ENCODE measurements around the gene EIF3I.

EIF3I gene

DNA sequence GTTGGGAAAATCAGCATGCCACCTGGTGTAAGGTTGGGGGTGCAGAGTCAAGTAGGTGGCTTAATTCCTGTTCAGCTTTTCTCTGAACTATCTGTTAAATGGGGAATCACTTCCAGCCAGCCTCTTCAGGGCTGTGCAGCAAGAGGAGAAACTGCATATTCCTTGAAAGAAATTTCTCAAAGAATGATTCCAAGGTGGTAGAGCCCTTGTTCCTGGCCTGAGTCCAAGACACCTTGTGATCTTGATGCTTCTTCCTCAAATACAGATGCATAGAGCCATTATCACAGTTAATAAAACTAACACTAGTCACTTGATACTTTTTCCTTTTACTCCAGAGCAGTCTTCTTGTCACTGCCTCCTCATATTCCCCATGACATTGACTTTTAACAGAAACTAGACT lies 37.6 kb upstream of the EIF3I start:
- no peak for TF ChIP-seq REST (IDR thresholded peaks at IDR 0.05; ENCODE audit: insufficient read depth in 1 of 2, low read depth in 2 of 2, low read length in 2 of 2)
- no peak for TF ChIP-seq SIN3A (IDR thresholded peaks at IDR 0.05; ENCODE audit: borderline replicate concordance, insufficient read depth, low read length)
- TF ChIP-seq POLR2AphosphoS5 (IDR thresholded peaks at IDR 0.05; ENCODE audit: low read depth, low read length) = no peak
- no peak for TF ChIP-seq FOXP2 (optimal IDR thresholded peaks at IDR 0.05; ENCODE audit: borderline replicate concordance, extremely low read depth, extremely low read length, insufficient read depth)
- no peak for TF ChIP-seq TAF1 (IDR thresholded peaks at IDR 0.05; ENCODE audit: borderline replicate concordance, insufficient read depth, low read length)

DNA sequence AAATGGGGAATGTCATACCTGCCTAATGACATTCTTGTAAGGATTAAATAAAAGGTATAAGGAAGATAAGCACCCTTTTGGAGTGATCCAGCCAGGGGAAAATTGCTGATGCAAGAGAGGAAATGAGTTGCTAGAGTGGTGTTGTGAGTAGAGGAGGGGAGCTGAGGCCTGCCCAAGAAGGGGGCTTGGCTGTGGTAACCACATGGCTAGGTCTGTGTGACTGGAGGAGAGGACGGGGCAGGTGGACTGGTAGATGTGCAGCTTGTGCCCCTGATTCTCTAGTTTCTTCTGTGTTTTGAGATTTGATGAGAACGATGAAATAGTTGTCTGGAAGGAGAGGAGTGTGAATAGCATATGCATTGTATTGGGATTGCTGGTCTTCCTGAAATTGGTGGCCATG lies 36.1 kb upstream of the EIF3I start:
- TF ChIP-seq TAF1 (IDR thresholded peaks at IDR 0.05; ENCODE audit: borderline replicate concordance, insufficient read depth, low read length) (no peak), POLR2AphosphoS5 (IDR thresholded peaks at IDR 0.05; ENCODE audit: low read depth, low read length) (no peak), FOXP2 (optimal IDR thresholded peaks at IDR 0.05; ENCODE audit: borderline replicate concordance, extremely low read depth, extremely low read length, insufficient read depth) (no peak), SIN3A (IDR thresholded peaks at IDR 0.05; ENCODE audit: borderline replicate concordance, insufficient read depth, low read length) (no peak), REST (IDR thresholded peaks at IDR 0.05; ENCODE audit: insufficient read depth in 1 of 2, low read depth in 2 of 2, low read length in 2 of 2) (no peak)

- TF ChIP-seq REST (IDR thresholded peaks at IDR 0.05; ENCODE audit: insufficient read depth in 1 of 2, low read depth in 2 of 2, low read length in 2 of 2) (no peak), POLR2AphosphoS5 (IDR thresholded peaks at IDR 0.05; ENCODE audit: low read depth, low read length) (no peak), TAF1 (IDR thresholded peaks at IDR 0.05; ENCODE audit: borderline replicate concordance, insufficient read depth, low read length) (no peak), FOXP2 (optimal IDR thresholded peaks at IDR 0.05; ENCODE audit: borderline replicate concordance, extremely low read depth, extremely low read length, insufficient read depth) (no peak), SIN3A (IDR thresholded peaks at IDR 0.05; ENCODE audit: borderline replicate concordance, insufficient read depth, low read length) (no peak)
Measured at GRCh38 chr1:32186491-32186890, 35.7 kb upstream of the EIF3I start.

GRCh38 chr1:32187850-32188249 lies 34.4 kb upstream of the EIF3I start:
- no peak for TF ChIP-seq SIN3A (IDR thresholded peaks at IDR 0.05; ENCODE audit: borderline replicate concordance, insufficient read depth, low read length)

DNA sequence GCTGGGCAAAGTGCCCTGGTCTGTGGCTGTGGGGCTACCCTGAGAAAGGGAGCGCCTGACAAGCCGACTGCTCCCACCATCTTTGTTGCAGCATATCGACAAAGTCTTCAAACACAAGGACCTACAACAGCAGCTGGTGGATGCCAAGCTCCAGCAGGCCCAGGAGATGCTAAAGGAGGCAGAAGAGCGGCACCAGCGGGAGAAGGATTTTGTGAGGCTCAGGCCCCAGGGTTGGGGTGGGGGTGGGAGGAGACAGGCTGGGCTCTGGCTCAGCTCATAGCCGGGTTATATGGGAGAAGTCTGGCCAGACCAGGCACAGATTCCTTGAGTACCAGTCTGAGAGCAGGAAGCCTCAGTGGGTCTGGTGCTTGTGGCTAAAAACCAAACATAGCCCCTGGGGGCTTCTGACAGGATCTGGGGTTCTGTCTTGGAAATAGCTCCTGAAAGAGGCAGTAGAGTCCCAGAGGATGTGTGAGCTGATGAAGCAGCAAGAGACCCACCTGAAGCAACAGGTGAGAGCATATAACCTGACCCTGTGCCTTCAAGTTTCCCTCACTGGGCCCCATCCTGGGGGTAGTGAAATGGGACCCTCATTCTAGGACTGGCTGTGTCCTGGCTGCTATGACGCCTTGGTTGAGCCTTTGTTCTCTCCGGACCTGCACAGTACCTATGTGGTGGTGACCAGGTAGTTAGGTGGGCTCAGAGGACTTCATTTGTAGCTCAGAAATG lies 29.8 kb upstream of the EIF3I start:
- TF ChIP-seq TAF1 (IDR thresholded peaks at IDR 0.05; ENCODE audit: borderline replicate concordance, insufficient read depth, low read length) (no peak), FOXP2 (optimal IDR thresholded peaks at IDR 0.05; ENCODE audit: borderline replicate concordance, extremely low read depth, extremely low read length, insufficient read depth) (no peak), REST (IDR thresholded peaks at IDR 0.05; ENCODE audit: insufficient read depth in 1 of 2, low read depth in 2 of 2, low read length in 2 of 2) (no peak)

Measured in PFSK-1 (cell line).